Body of pancreas (tissue), 4 donors: ENCODE measurements around the gene CALHM2.

Experiments
- POLR2A ChIP-seq, 3 donors: fragments of 450-650 bp; IDR thresholded peaks; one replicate each; pipeline ENCODE4 v1.6.1; 2016; ENCODE audit warnings: antibody characterized with exemption in 3 of 3, mild to moderate bottlenecking in 2 of 3
- TF ChIP-seq, protein P1 (sequence below), 7 experiments: fragments of 450-650 bp in 4 of 7; fragments of 200-600 bp in 3 of 7; sonication (generic) in 3 of 7; IDR thresholded peaks; one replicate each; pipeline ENCODE4 v1.5.1; 2016 to 2019; ENCODE audit warnings: antibody characterized with exemption in 7 of 7

DNA sequence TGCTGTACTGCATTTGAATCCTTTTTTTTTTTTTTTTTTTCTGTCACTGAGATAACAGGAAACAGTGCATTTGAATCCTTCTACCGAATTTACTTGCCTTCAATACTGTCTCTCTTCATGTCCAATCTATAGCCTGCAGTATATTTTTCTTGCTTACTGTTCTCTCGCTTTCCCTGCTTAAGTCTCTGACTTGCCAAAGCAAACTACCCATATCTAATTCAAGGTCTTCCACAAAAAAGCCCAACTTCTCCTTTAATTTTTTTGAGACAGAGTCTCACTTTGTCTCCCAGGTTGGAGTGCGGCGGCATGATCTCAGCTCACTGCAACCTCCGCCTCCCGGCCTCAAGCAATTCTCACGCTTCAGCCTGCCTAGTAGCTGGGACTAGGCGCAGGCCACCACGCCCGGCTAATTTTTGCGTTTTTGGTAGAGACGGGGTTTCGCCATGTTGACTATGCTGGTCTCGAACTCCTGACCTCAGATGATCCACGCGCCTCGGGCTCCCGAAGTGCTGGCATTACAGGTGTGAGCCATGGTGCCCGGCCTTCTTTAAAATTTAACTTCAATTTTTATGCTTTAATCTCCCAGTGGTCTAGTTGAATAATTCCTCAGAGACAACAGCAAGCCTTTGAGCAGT lies 54.9 kb downstream of the CALHM2 start:
- TF ChIP-seq, protein P1, sequence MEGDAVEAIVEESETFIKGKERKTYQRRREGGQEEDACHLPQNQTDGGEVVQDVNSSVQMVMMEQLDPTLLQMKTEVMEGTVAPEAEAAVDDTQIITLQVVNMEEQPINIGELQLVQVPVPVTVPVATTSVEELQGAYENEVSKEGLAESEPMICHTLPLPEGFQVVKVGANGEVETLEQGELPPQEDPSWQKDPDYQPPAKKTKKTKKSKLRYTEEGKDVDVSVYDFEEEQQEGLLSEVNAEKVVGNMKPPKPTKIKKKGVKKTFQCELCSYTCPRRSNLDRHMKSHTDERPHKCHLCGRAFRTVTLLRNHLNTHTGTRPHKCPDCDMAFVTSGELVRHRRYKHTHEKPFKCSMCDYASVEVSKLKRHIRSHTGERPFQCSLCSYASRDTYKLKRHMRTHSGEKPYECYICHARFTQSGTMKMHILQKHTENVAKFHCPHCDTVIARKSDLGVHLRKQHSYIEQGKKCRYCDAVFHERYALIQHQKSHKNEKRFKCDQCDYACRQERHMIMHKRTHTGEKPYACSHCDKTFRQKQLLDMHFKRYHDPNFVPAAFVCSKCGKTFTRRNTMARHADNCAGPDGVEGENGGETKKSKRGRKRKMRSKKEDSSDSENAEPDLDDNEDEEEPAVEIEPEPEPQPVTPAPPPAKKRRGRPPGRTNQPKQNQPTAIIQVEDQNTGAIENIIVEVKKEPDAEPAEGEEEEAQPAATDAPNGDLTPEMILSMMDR (IDR thresholded peaks at IDR 0.05) = no peak
- TF ChIP-seq POLR2A (IDR thresholded peaks at IDR 0.05) = no peak
